ENCODE measurements around the gene BDKRB2. TPM values are rescaled to one million over a fixed set of nuclear protein-coding genes. Genes with fewer than 3 reads are reported as not detected.

BDKRB2 gene
- total and polyA plus RNA-seq, 12 donors, result 0.18 to 6.8 (median 1.6) TPM

DNA sequence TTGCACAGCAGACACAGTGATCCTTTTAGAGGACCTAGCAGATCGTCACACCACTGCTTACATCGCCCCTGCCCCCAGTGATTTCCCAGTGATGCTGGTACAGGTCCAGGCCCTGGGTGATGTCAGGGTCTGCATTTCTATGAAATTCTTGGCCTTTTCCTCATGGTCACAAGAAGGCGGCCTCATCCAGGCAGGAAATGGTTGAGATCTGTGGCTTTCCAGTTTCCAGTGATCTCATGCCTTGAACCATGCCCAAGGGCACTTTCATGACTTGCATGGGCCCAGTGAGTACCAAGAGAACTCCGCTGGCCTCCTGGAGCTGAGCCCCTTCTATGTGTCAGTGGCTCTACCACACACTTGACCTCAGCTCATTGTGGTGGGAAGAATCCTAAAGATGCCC, 41.9 kb upstream of the BDKRB2 start:
- H3K27me3 ChIP-seq, result no peaks in the 10 kb centered on the region
- TF ChIP-seq, protein P1, sequence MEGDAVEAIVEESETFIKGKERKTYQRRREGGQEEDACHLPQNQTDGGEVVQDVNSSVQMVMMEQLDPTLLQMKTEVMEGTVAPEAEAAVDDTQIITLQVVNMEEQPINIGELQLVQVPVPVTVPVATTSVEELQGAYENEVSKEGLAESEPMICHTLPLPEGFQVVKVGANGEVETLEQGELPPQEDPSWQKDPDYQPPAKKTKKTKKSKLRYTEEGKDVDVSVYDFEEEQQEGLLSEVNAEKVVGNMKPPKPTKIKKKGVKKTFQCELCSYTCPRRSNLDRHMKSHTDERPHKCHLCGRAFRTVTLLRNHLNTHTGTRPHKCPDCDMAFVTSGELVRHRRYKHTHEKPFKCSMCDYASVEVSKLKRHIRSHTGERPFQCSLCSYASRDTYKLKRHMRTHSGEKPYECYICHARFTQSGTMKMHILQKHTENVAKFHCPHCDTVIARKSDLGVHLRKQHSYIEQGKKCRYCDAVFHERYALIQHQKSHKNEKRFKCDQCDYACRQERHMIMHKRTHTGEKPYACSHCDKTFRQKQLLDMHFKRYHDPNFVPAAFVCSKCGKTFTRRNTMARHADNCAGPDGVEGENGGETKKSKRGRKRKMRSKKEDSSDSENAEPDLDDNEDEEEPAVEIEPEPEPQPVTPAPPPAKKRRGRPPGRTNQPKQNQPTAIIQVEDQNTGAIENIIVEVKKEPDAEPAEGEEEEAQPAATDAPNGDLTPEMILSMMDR (IDR thresholded peaks at IDR 0.05), result no peak
- no peak for TF ChIP-seq POLR2A (IDR thresholded peaks at IDR 0.05)
- no peak overlapping the region for H3K27ac ChIP-seq
- WGBS, 4 donors, result 82 to 93% (median 88%) methylated on average over 4 of the region's 4 CpGs
- no peaks in the 10 kb centered on the region for H3K9me3 ChIP-seq (replicated peaks in 1 of 3)
- H3K36me3 ChIP-seq (replicated peaks in 1 of 2), result no peaks in the 10 kb centered on the region
- no peak overlapping the region for H3K4me3 ChIP-seq
- DNase-seq, result peak in 1 of 7 donors; percentile 39
- intact Hi-C loops (cut with DNase I), result no loop called here
- no peaks in the 10 kb centered on the region for H3K4me1 ChIP-seq (replicated peaks in 1 of 2)

DNA sequence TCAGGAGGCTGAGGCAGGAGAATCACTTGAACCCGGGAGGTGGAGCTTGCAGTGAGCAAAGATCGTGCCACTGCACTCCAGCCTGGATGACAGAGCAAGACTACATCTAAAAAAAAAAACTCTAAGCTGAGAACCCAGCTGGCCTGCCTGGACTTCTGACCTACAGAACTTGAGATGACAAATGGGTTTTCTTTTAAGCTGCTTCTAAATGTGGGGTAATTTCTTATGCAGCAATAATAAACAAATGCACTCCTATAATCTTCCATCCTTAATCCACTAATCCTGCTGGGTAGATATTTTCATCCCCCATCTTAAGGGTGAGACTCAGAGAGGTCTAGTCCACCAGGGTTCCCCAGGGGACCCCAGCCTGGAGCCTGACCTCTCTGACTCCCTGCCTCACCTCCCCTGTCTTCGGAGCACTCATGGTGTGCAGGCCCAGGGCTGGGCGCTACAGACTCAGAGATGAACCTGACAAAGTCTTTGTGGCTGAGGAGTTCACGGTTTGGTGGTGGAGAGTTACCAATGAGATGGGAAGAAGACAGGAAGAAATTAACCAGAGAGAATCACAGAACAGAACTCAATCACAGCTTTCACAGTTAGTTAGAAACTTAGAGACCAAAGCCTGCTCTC, 39.7 kb upstream of the BDKRB2 start:
- no peak overlapping the region for H3K27ac ChIP-seq
- H3K4me3 ChIP-seq, result no peak overlapping the region
- no peaks in the 10 kb centered on the region for H3K36me3 ChIP-seq (replicated peaks in 1 of 2)
- WGBS, 4 donors, result 74 to 96% (median 85%) methylated on average over 5 of the region's 5 CpGs
- H3K27me3 ChIP-seq, result no peaks in the 10 kb centered on the region
- no peaks in the 10 kb centered on the region for H3K9me3 ChIP-seq (replicated peaks in 1 of 3)
- no peaks in the 10 kb centered on the region for H3K4me1 ChIP-seq (replicated peaks in 1 of 2)
- intact Hi-C loops (cut with DNase I), result no loop called here
- no peak for DNase-seq
- TF ChIP-seq POLR2A (IDR thresholded peaks at IDR 0.05), result no peak
- TF ChIP-seq, protein P1 (IDR thresholded peaks at IDR 0.05), result no peak

DNA sequence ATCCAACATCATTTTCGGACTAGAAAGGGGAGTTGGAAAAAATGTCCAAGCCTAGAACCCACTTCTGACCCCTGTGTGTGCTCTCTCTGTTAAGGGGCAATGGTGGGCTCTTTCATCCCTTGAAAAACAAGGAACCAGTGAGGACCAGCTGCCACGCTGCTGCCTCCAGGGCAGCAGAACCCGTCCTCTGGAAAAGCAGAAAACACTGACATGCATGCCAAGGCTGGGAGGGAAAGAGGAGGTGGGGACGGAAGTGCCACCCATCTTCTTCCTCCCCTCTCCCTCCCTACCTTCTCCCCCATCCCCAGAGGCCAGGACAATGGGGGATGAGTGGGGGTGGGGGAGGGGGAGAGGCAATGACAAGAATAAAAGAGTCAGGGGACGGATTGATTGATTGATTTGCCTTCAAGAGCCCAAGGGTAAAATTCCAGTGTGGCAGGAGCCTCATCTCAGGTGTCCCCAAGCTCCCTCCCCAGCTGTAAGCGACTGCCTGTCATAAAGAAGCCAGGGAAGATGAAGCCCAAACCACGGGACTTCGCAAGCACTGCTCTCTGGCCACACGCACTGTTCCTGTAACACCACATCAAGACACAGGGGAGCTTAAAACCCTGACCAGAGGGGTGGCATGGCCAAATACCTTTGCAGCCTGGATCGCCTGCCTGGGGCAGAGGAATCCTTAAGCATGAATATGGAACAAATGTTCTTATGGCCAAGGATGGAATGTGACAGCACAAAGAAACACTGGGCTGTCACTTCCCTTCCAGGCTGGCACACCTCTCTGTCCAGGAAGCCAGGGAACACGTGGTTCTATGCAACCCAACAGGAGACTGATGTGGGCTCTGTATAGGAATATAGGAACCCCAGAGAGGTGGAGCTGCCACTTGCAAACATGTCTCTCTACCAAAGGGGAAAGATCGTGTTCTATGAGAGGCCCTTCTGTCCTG, 38.9 kb upstream of the BDKRB2 start:
- H3K36me3 ChIP-seq (replicated peaks in 1 of 2), result no peaks in the 10 kb centered on the region
- no peak overlapping the region for H3K27ac ChIP-seq
- no peaks in the 10 kb centered on the region for H3K9me3 ChIP-seq (replicated peaks in 1 of 3)
- no peaks in the 10 kb centered on the region for H3K27me3 ChIP-seq
- no peak overlapping the region for H3K4me3 ChIP-seq
- 58 to 75% (median 70%) methylated on average over 11 to 12 of the region's 12 CpGs for WGBS, 4 donors
- no peaks in the 10 kb centered on the region for H3K4me1 ChIP-seq (replicated peaks in 1 of 2)
- TF ChIP-seq, protein P1 (IDR thresholded peaks at IDR 0.05), result no peak
- no peak for TF ChIP-seq POLR2A (IDR thresholded peaks at IDR 0.05)
- intact Hi-C loops (cut with DNase I), result no loop called here
- peak in 1 of 7 donors; percentile 13 for DNase-seq

DNA sequence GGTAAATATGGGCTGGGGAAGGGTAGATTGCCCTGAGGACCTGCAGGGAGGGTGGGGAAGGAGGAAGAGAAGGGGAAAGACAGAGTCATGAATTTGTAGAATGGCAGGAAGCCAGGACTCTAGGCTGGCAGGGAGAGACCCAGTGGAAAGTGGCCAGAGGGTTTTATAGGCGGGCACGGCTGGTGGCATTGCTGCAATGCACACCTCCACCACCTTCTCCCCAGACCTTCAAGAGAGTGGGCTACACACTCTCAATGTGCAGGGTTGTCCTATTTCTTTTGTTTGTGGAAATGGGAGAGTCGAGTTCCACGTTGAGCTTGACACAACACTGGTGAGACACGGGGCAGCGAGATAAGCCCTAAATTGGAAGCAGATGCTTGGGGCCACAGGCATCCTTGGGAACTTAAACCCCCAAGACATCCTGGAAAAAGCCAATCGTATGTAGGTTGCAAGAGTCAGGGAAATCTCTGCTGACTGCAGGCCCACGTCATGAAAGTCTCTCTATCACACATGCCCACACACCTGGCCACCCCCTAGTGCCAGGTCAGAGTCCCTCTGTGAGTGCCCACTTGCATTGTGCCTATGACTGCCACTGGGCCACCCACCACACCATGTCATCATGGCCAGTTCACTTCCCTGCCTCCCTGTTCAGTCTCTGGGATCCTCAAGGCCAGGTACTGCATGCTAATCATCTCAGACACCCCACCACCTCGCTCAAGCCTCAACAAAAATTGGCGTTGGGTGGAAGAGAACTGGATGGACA, 38.0 kb upstream of the BDKRB2 start:
- Histone ChIP-seq H3K27me3 (no peaks in the 10 kb centered on the region), H3K4me3 (no peak overlapping the region), H3K27ac (no peak overlapping the region), H3K36me3 (replicated peaks in 1 of 2) (no peaks in the 10 kb centered on the region), H3K4me1 (replicated peaks in 1 of 2) (no peaks in the 10 kb centered on the region), H3K9me3 (replicated peaks in 1 of 3) (no peaks in the 10 kb centered on the region)
- intact Hi-C loops (cut with DNase I), result no loop called here
- WGBS, 4 donors, result 76 to 83% (median 81%) methylated on average over 9 to 10 of the region's 10 CpGs
- no peak for DNase-seq
- no peak for TF ChIP-seq POLR2A (IDR thresholded peaks at IDR 0.05)
- TF ChIP-seq, protein P1 (IDR thresholded peaks at IDR 0.05), result no peak

Data from adrenal gland (tissue), 12 donors.